Stomach (tissue), 9 donors: ENCODE measurements around the gene LIPA. TPM values are rescaled to one million over a fixed set of nuclear protein-coding genes. Genes with fewer than 3 reads are reported as not detected.

ENCODE experiments used
- DNase-seq, 2 donors: peaks; one replicate each; pipeline versions ENCODE4 v3.0.0 to v3.0.0-alpha.2; 2013 to 2019
- H3K27ac ChIP-seq, 5 donors: fragments of 200-600 bp in 4 of 5; sonication (generic) in 4 of 5; one replicate each; pipeline ENCODE4 v1.5.1; 2013 to 2019; ENCODE audit warnings: mild to moderate bottlenecking in 1 of 5, moderate library complexity in 1 of 5
- H3K27me3 ChIP-seq, 3 donors: fragments of 200-600 bp; sonication (generic); one replicate each; pipeline ENCODE4 v1.5.1; 2017 to 2019; ENCODE audit warnings: mixed run types in 1 of 3
- H3K36me3 ChIP-seq, 4 donors: fragments of 200-600 bp; sonication (generic); 1 replicate in 3 of 4; 2 replicates in 1 of 4; pipeline ENCODE4 v1.5.1; 2016 to 2019
- H3K4me1 ChIP-seq, 4 donors: fragments of 200-600 bp; sonication (generic); one replicate each; pipeline ENCODE4 v1.5.1; 2016 to 2019
- H3K4me3 ChIP-seq, 4 donors: fragments of 200-600 bp; sonication (generic) in 3 of 4; one replicate each; pipeline ENCODE4 v1.5.1; 2016 to 2019; ENCODE audit warnings: mild to moderate bottlenecking in 1 of 4
- H3K9me3 ChIP-seq, 4 donors: fragments of 200-600 bp; sonication (generic); one replicate each; pipeline ENCODE4 v1.5.1; 2016 to 2019
- EP300 ChIP-seq: sonication (generic); formaldehyde crosslinking; IDR thresholded peaks from one replicate; pipeline ENCODE4 v1.6.1; 2017; ENCODE audit warnings: antibody characterized with exemption
- POLR2A ChIP-seq, 4 donors: fragments of 450-650 bp; IDR thresholded peaks; one replicate each; pipeline ENCODE4 v1.6.1; 2016; ENCODE audit warnings: antibody characterized with exemption in 4 of 4, control low read depth in 2 of 4, mild to moderate bottlenecking in 1 of 4, moderate library complexity in 1 of 4
- POLR2AphosphoS5 ChIP-seq, 3 donors: sonication (generic); formaldehyde crosslinking; IDR thresholded peaks; one replicate each; pipeline ENCODE4 v1.6.1; 2016; ENCODE audit warnings: antibody characterized with exemption in 3 of 3
- WGBS, 5 donors: extraction: QIAGEN DNeasy Blood & Tissue Kit in 3 of 5; methylation state at CpG; one replicate each; pipeline versions ENCODE4 v1.1.5 to v1.1.7; 2013 to 2018; 5-methylcytosine and 5-hydroxymethylcytosine counted together
- intact Hi-C: fragments of 100-400 bp; cut with DNase I; formaldehyde crosslinking; loops from one replicate; pipeline ENCODE4 v1.15.1; 2023; ENCODE audit warnings: low total_unique reads
- polyA plus RNA-seq, 3 donors: library from polyadenylated mRNA; stranded (reverse); fragments of 200-250 nt; gene quantifications; one replicate each; pipeline ENCODE4 v1.2.3, GENCODE V29; 2013
- total RNA-seq, 5 donors: library from RNA; depleted of rRNA; stranded (reverse); fragments of >200 nt; gene quantifications; one replicate each; pipeline versions ENCODE4 v1.1.0 to v1.2.3, GENCODE V29; 2014 to 2016
- TF ChIP-seq, protein P1 (sequence below), 7 experiments: fragments of 450-650 bp in 4 of 7; fragments of 200-600 bp in 3 of 7; sonication (generic) in 3 of 7; IDR thresholded peaks; one replicate each; pipeline ENCODE4 v1.5.1; 2016 to 2019; ENCODE audit warnings: antibody characterized with exemption in 7 of 7, control low read depth in 2 of 7, mild to moderate bottlenecking in 1 of 7
- donor health status: healthy with polysubstance abuse.
- donor health status: Bipolar disorder and iron deficiency.
- donor health status: healthy.

Gene LIPA
- total and polyA plus RNA-seq, 8 donors, result 1.8 to 65.9 (median 13.0) TPM

DNA sequence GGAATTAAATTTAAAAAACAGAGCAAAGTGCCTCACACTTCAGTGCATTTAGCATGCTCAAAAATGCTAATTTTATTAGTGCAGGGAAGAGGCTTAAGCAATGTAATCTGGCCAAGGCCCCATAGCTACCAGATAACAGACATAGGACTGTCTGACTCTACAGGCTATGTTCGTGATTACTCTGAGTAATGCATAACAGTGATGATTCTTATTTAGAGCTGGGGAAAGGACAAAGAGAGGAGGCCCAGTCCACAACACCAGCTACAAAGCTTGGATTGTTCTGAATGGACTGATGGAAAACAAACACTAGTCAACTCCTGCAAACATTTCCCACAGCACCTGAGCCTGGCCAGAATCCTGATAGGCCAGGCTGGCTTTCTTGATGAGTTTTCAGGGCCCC, 36.1 kb downstream of the LIPA start:
- Histone ChIP-seq H3K4me1 (peaks cover 3 to 13% (median 9%) of the 10 kb centered on the region in 4 donors), H3K27me3 (peaks cover 0 to 6% (median 0%) of the 10 kb centered on the region in 3 donors), H3K4me3 (no peak overlapping the region), H3K9me3 (no peaks in the 10 kb centered on the region), H3K36me3 (peaks cover 0 to 26% (median 19%) of the 10 kb centered on the region in 4 donors), H3K27ac (no peak overlapping the region)
- 61 to 94% (median 73%) methylated on average over 1 of the region's 1 CpG for WGBS, 5 donors
- TF ChIP-seq, protein P1, sequence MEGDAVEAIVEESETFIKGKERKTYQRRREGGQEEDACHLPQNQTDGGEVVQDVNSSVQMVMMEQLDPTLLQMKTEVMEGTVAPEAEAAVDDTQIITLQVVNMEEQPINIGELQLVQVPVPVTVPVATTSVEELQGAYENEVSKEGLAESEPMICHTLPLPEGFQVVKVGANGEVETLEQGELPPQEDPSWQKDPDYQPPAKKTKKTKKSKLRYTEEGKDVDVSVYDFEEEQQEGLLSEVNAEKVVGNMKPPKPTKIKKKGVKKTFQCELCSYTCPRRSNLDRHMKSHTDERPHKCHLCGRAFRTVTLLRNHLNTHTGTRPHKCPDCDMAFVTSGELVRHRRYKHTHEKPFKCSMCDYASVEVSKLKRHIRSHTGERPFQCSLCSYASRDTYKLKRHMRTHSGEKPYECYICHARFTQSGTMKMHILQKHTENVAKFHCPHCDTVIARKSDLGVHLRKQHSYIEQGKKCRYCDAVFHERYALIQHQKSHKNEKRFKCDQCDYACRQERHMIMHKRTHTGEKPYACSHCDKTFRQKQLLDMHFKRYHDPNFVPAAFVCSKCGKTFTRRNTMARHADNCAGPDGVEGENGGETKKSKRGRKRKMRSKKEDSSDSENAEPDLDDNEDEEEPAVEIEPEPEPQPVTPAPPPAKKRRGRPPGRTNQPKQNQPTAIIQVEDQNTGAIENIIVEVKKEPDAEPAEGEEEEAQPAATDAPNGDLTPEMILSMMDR (IDR thresholded peaks at IDR 0.05), result no peak
- TF ChIP-seq EP300, result no peak
- no peak for TF ChIP-seq POLR2A (IDR thresholded peaks at IDR 0.05)
- DNase-seq, result no peak
- intact Hi-C loops, result no loop called here

DNA sequence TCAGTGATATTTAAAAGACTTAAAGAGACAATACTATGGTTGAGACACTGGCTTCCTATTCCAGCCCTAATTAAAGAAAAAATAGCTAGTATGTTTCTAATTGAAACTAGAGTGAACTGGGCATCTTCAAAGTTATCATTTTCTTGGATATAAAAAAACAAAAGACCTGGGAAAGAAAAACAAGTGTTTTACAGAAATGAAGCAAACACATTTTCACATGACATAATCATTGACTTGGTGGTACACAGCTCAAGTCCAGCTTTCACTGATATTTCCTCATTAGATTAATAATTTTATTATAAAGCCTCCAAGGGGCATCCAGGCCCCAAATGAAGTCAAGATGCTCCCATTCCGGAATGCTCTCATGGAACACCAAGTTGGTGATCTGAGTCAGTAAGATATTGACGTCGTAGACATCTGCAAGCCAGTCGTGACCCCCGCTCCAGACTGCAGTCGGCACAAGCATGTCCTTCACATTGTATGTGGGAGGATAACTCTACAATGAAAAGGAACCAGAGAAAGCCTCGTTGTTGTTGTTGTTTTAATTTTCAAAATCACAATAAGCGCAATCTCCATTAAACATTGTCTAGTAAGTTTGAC, 36.9 kb downstream of the LIPA start:
- peaks cover 3 to 13% (median 9%) of the 10 kb centered on the region in 4 donors for H3K4me1 ChIP-seq
- intact Hi-C loops, result loop anchor here (5.0 kb wide), 1 partner anchor 187 kb away; no protein-coding TSS in a partner anchor
- 89 to 95% (median 90%) methylated on average over 8 of the region's 8 CpGs for WGBS, 5 donors
- TF ChIP-seq POLR2A (IDR thresholded peaks at IDR 0.05) (no peak), EP300 (no peak), POLR2AphosphoS5 (IDR thresholded peaks at IDR 0.05) (no peak)
- TF ChIP-seq, protein P1 (IDR thresholded peaks at IDR 0.05), result no peak
- no peak for DNase-seq
- no peak overlapping the region for H3K4me3 ChIP-seq
- peaks cover 0 to 17% (median 15%) of the 10 kb centered on the region in 4 donors for H3K36me3 ChIP-seq
- H3K9me3 ChIP-seq, result no peaks in the 10 kb centered on the region
- H3K27me3 ChIP-seq, result peaks cover 0 to 10% (median 0%) of the 10 kb centered on the region in 3 donors
- H3K27ac ChIP-seq, result no peak overlapping the region

DNA sequence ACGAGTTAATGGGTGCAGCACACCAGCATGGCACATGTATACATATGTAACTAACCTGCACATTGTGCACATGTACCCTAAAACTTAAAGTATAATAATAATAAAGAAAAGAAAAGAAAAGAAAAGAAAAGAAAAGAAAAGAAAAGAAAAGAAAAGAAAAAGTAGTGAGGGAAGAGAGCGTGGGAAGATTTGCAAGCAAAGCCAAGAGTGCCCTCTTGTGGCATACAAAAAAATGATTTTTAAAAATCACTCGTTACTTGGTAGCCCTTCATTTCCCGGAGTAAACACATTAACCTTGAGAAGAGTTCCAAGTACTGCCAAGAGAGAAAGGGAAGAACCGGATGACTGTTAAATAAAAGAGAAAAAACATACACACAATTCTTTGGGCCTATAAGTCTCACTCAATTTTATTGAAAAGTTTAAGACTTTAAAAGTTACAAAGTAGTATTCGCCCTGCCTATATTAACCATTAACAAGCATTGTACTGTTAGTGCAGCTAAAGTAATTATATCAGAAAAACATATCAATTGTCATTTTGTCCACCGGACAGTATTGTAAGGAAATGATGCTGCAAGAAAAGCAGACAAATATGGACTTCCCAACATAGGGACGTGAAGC, 38.3 kb downstream of the LIPA start:
- Histone ChIP-seq H3K9me3 (no peaks in the 10 kb centered on the region), H3K27ac (no peak overlapping the region), H3K4me3 (no peak overlapping the region), H3K36me3 (peaks cover 0 to 15% (median 13%) of the 10 kb centered on the region in 4 donors), H3K27me3 (peaks cover 0 to 21% (median 12%) of the 10 kb centered on the region in 3 donors), H3K4me1 (peaks cover 5 to 16% (median 11%) of the 10 kb centered on the region in 4 donors)
- DNase-seq, result peak in 1 of 2 donors; percentile 77
- intact Hi-C loops, result loop anchor here (5.0 kb wide), 1 partner anchor 186 kb away; no protein-coding TSS in a partner anchor
- TF ChIP-seq POLR2AphosphoS5 (IDR thresholded peaks at IDR 0.05) (no peak), POLR2A (IDR thresholded peaks at IDR 0.05) (no peak), EP300 (no peak)
- TF ChIP-seq, protein P1 (IDR thresholded peaks at IDR 0.05), result peak in 5 of 7 experiments; percentile 20 to 75 (median 46)
- WGBS, 5 donors, result 34 to 41% (median 36%) methylated on average over 8 of the region's 8 CpGs

DNA sequence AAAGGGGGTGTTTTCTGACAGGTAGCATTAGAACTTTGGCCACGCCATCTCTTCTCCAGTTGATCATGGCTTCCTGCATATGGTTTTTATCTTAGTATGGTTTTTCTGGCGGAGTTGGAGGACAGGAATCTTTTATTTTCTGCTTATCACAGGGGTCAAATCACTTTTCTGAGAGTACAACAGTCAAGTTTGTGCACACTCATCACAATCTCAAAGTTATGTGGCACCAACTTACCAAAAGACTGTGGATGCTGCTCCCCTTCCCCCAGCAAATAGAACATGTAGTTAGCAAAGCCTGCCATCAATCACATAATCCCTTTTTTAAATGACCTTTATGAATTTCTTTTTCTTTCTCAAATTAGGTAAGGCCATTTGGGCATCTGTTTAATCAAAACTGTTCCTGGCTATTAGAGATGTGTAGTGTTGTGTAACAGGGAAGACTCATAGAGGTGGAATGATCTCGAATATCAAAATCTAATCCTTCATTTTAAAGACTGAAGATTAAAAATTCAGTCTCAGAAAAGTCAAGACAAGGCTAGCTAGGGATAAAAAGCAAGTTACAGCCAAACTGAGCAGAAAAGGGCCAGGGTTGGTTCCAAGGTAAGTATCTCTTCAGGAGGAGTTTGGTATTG, 40.7 kb downstream of the LIPA start:
- H3K36me3 ChIP-seq, result peaks cover 0 to 15% (median 13%) of the 10 kb centered on the region in 4 donors
- no peak for TF ChIP-seq POLR2A (IDR thresholded peaks at IDR 0.05)
- TF ChIP-seq, protein P1 (IDR thresholded peaks at IDR 0.05), result no peak
- no peak for TF ChIP-seq POLR2AphosphoS5 (IDR thresholded peaks at IDR 0.05)
- no peak for TF ChIP-seq EP300
- no peak overlapping the region for H3K27ac ChIP-seq
- no peak overlapping the region for H3K4me3 ChIP-seq
- peaks cover 13 to 27% (median 22%) of the 10 kb centered on the region in 4 donors for H3K4me1 ChIP-seq
- intact Hi-C loops, result loop anchor here (5.0 kb wide), 1 partner anchor 184 kb away; no protein-coding TSS in a partner anchor
- no peak for DNase-seq
- no peaks in the 10 kb centered on the region for H3K9me3 ChIP-seq
- 86 to 90% (median 88%) methylated on average over 3 of the region's 3 CpGs for WGBS, 5 donors
- peaks cover 0 to 45% (median 35%) of the 10 kb centered on the region in 3 donors for H3K27me3 ChIP-seq
